Effector CD4-positive, alpha-beta T cell (primary cell): Measurements from ENCODE around the gene HOXC10.

Experiments
- DNase-seq: peaks from one replicate; pipeline ENCODE4 v3.0.0-alpha.2; 2020

The HOXC10 gene

GRCh38 chr12:54030889-54031471 is 46.0 kb downstream of the HOXC10 start:
- no peak for DNase-seq

- no peak for DNase-seq
Measured at GRCh38 chr12:54031480-54031879, 46.5 kb downstream of the HOXC10 start.

GRCh38 chr12:54032086-54032619 is 47.2 kb downstream of the HOXC10 start:
- DNase-seq: no peak

GRCh38 chr12:54032627-54033100 is 47.7 kb downstream of the HOXC10 start, which contains the start of gene HOXC5:
Gene HOXC5 (plus strand): TSS chr12:54033050. CDS start chr12:54033123, 73 bp downstream.
- peak; percentile 40 for DNase-seq

- DNase-seq: no peak
Measured at GRCh38 chr12:54033106-54033979, 48.4 kb downstream of the HOXC10 start.

- no peak for DNase-seq
Measured at GRCh38 chr12:54033980-54034784, 49.2 kb downstream of the HOXC10 start.

GRCh38 chr12:54034785-54035310 is 49.9 kb downstream of the HOXC10 start:
- DNase-seq: no peak

- no peak for DNase-seq
Measured at GRCh38 chr12:54035568-54036264, 50.8 kb downstream of the HOXC10 start.

GRCh38 chr12:54036620-54037359 is 51.8 kb downstream of the HOXC10 start:
- no peak for DNase-seq

GRCh38 chr12:54037360-54038283 is 52.7 kb downstream of the HOXC10 start:
- no peak for DNase-seq

- DNase-seq: no peak
Measured at GRCh38 chr12:54038284-54038870, 53.4 kb downstream of the HOXC10 start.

- no peak for DNase-seq
Measured at GRCh38 chr12:54038871-54039414, 54.0 kb downstream of the HOXC10 start.

- DNase-seq: no peak
Measured at GRCh38 chr12:54039417-54040147, 54.6 kb downstream of the HOXC10 start.
